Neural cell (in vitro differentiated cells): ENCODE measurements around the gene TRPM8. TPM values are rescaled to one million over a fixed set of nuclear protein-coding genes. Genes with fewer than 3 reads are reported as not detected.
A peak's percentile ranks its signal among the peaks of the same experiment; 100 is the strongest.

ENCODE experiments used
- H2AFZ ChIP-seq: fragments of 200-600, 300-800 bp; sonication (generic), shearing (Covaris generic); 2 replicates; pipeline ENCODE4 v1.6.0; 2014; ENCODE audit warnings: low read depth, mild to moderate bottlenecking, antibody characterized with exemption, low read length, moderate library complexity
- H3F3A ChIP-seq: fragments of 200-600 bp; shearing (Covaris generic); 2 replicates; pipeline ENCODE4 v1.6.1; 2016; ENCODE audit warnings: mild to moderate bottlenecking, moderate library complexity, mixed read lengths, antibody characterized with exemption, low read length; ENCODE audit not compliant: insufficient read depth, poor library complexity, severe bottlenecking
- H3K27ac ChIP-seq: fragments of 200-600, 300-800 bp; sonication (generic), shearing (Covaris generic); 2 replicates; pipeline ENCODE4 v1.5.1; 2014; ENCODE audit warnings: mild to moderate bottlenecking, low read length, moderate library complexity
- H3K27me3 ChIP-seq: fragments of 300-800, 200-600 bp; sonication (generic), shearing (Covaris generic); 2 replicates; pipeline ENCODE4 v1.6.0; 2014; ENCODE audit warnings: mild to moderate bottlenecking, low read depth, low read length, moderate library complexity; ENCODE audit not compliant: insufficient read depth
- H3K36me3 ChIP-seq: fragments of 300-800, 200-600 bp; sonication (generic), shearing (Covaris generic); 2 replicates; pipeline ENCODE4 v1.5.1; 2014; ENCODE audit warnings: mild to moderate bottlenecking, antibody characterized with exemption, low read length, moderate library complexity; ENCODE audit not compliant: insufficient read depth
- H3K4me2 ChIP-seq: fragments of 300-800, 200-600 bp; sonication (generic), shearing (Covaris generic); 2 replicates; pipeline ENCODE4 v1.6.0; 2014; ENCODE audit warnings: mild to moderate bottlenecking, low read length
- H3K4me3 ChIP-seq: fragments of 300-800, 200-600 bp; sonication (generic), shearing (Covaris generic); 2 replicates; pipeline ENCODE4 v1.5.1; 2014; ENCODE audit warnings: mild to moderate bottlenecking, low read length, moderate library complexity
- H3K79me2 ChIP-seq: fragments of 200-600 bp; shearing (Covaris generic); replicated peaks from 2 replicates; pipeline ENCODE4 v1.6.0; 2014; ENCODE audit warnings: mild to moderate bottlenecking, low read length, moderate library complexity; ENCODE audit not compliant: insufficient read depth
- H3K9ac ChIP-seq: fragments of 300-800, 200-600 bp; sonication (generic), shearing (Covaris generic); 2 replicates; pipeline ENCODE4 v1.6.1; 2016; ENCODE audit warnings: mild to moderate bottlenecking, low read length, mixed read lengths
- H3K9me2 ChIP-seq: fragments of 200-600 bp; shearing (Covaris generic); 2 replicates; pipeline ENCODE4 v1.6.1; 2016; ENCODE audit warnings: mild to moderate bottlenecking, low read length, mixed read lengths; ENCODE audit not compliant: insufficient read depth
- H3K9me3 ChIP-seq: fragments of 200-600, 300-800 bp; sonication (generic), shearing (Covaris generic); 2 replicates; pipeline ENCODE4 v1.6.1; 2016; ENCODE audit warnings: mild to moderate bottlenecking, mixed run types, low read length, moderate library complexity, mixed read lengths
- H4K20me1 ChIP-seq: fragments of 200-600 bp; shearing (Covaris generic); 2 replicates; pipeline ENCODE4 v1.6.1; 2016; ENCODE audit warnings: mild to moderate bottlenecking, mixed run types; ENCODE audit not compliant: insufficient read depth
- CTCF ChIP-seq: fragments of 450-650 bp; IDR thresholded peaks from 2 replicates; pipeline ENCODE4 v1.5.1; 2014; ENCODE audit warnings: antibody characterized with exemption, mild to moderate bottlenecking, moderate library complexity; ENCODE audit not compliant: poor library complexity, severe bottlenecking
- EP300 ChIP-seq: fragments of 450-650 bp; conservative IDR thresholded peaks from 2 replicates; pipeline ENCODE4 v1.6.1; 2014; ENCODE audit warnings: antibody characterized with exemption, mild to moderate bottlenecking, moderate library complexity; ENCODE audit not compliant: poor library complexity, severe bottlenecking
- EZH2 ChIP-seq: fragments of 200-600, 300-800 bp; shearing (Covaris generic), sonication (generic); IDR thresholded peaks from 2 replicates; pipeline ENCODE4 v1.6.1; 2014; ENCODE audit warnings: antibody characterized with exemption, low read length, borderline replicate concordance, mild to moderate bottlenecking; ENCODE audit not compliant: insufficient read depth, poor library complexity, severe bottlenecking
- MXI1 ChIP-seq: fragments of 450-650 bp; conservative IDR thresholded peaks from 2 replicates; pipeline ENCODE4 v1.6.1; 2014; ENCODE audit warnings: antibody characterized with exemption, mild to moderate bottlenecking; ENCODE audit not compliant: poor library complexity, severe bottlenecking
- POLR2AphosphoS5 ChIP-seq: IDR thresholded peaks from 2 replicates; pipeline ENCODE4 v1.6.1; 2012
- RAD21 ChIP-seq: fragments of 450-650 bp; conservative IDR thresholded peaks from 2 replicates; pipeline ENCODE4 v1.6.1; 2014; ENCODE audit warnings: antibody characterized with exemption, mild to moderate bottlenecking, moderate library complexity
- REST ChIP-seq: IDR thresholded peaks from 2 replicates; pipeline ENCODE4 v1.6.1; 2012; ENCODE audit warnings: borderline replicate concordance
- SMC3 ChIP-seq: fragments of 450-650 bp; conservative IDR thresholded peaks from 2 replicates; pipeline ENCODE4 v1.6.1; 2014; ENCODE audit warnings: antibody characterized with exemption, mild to moderate bottlenecking, moderate library complexity; ENCODE audit not compliant: poor library complexity
- TAF1 ChIP-seq: IDR thresholded peaks from 2 replicates; pipeline ENCODE4 v1.6.1; 2012; ENCODE audit warnings: low read depth
- polyA plus RNA-seq: library from polyadenylated mRNA; depleted of rRNA; stranded (reverse); fragments of >200 nt; gene quantifications from 2 replicates; pipeline ENCODE4 v1.2.3, GENCODE V29; 2014

TRPM8 gene
- polyA plus RNA-seq, 1 donor from 2014 or later = not detected

GRCh38 chr2:234005126-234005525, 88.0 kb downstream of the TRPM8 start (continued):
- TF ChIP-seq CTCF (no peak), MXI1 (no peak)

DNA sequence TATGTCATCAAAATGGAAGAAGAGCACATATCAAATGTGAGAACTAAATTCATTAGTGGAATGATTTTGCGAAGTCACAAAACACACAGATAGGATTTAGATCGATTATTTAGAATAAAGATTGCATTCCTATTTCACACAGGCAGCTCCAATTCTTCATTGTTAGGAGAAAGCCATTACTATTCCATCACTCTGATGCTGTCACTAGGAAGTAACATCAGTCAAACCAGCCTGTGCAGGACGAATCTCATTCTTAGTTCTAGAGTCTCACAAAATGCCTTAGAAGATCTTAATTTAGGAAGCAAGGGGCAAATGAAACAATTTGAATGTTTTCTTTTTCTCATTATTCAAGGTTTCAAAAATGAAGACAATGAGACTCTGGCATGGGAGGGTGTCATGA, 89.3 kb downstream of the TRPM8 start:
- H3K79me2 ChIP-seq = no peaks in the 10 kb centered on the region
- no peak for TF ChIP-seq MXI1
- no peak for TF ChIP-seq RAD21
- peak; percentile 26 for TF ChIP-seq EP300
- no peak for TF ChIP-seq EZH2
- H3K27ac ChIP-seq = peak overlapping the region; percentile 11
- peak overlapping the region; percentile 6 for H3K9ac ChIP-seq
- peak overlapping the region; percentile 14 for H2AFZ ChIP-seq
- no peaks in the 10 kb centered on the region for H3K36me3 ChIP-seq
- no peaks in the 10 kb centered on the region for H3K27me3 ChIP-seq
- no peaks in the 10 kb centered on the region for H3K9me3 ChIP-seq
- no peaks in the 10 kb centered on the region for H3K9me2 ChIP-seq
- H3K4me2 ChIP-seq = no peak overlapping the region
- H4K20me1 ChIP-seq = no peaks in the 10 kb centered on the region
- H3K4me3 ChIP-seq = no peak overlapping the region
- no peaks in the 10 kb centered on the region for H3F3A ChIP-seq

DNA sequence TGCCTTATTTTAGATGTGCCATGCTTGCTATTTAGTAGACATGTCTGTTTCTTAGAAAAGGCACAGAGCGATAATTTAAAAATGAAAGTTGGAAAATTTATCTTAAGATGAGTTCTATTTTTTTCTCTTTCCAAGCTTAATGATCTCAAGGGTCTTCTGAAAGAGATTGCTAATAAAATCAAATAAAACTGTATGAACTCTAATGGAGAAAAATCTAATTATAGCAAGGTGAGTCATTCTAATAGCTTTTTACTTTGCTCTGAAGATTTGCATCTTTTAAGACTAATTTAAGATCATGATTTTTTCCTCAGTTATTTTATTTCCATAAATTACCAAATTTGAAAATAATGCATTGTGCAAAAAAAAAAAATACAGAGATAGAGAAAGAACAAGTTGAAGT, 97.3 kb downstream of the TRPM8 start:
- Histone ChIP-seq H2AFZ (no peak overlapping the region), H3K9me3 (no peaks in the 10 kb centered on the region)

More for the DNA sequence above, 97.3 kb downstream of the TRPM8 start:
- H3K9me2 ChIP-seq = no peaks in the 10 kb centered on the region
- H4K20me1 ChIP-seq = no peaks in the 10 kb centered on the region
- TF ChIP-seq MXI1 (no peak), TAF1 (no peak), RAD21 (no peak), POLR2AphosphoS5 (no peak), EP300 (no peak), SMC3 (no peak), REST (no peak), CTCF (no peak), EZH2 (no peak)
- no peaks in the 10 kb centered on the region for H3K27me3 ChIP-seq
- no peaks in the 10 kb centered on the region for H3K36me3 ChIP-seq
- no peaks in the 10 kb centered on the region for H3K79me2 ChIP-seq
- H3K4me3 ChIP-seq = no peak overlapping the region
- H3K27ac ChIP-seq = no peak overlapping the region
- H3F3A ChIP-seq = no peaks in the 10 kb centered on the region
- H3K9ac ChIP-seq = no peak overlapping the region
- no peak overlapping the region for H3K4me2 ChIP-seq
